GM10266 (cell line): Measurements from ENCODE around the gene NKIRAS1.

Experiments
- DNase-seq: peaks from one replicate; pipeline ENCODE4 v3.0.0; 2012; ENCODE audit errors: extremely low spot score
- TF ChIP-seq, protein P1 (sequence below): IDR thresholded peaks from 2 replicates; pipeline ENCODE4 v1.5.1; 2012; ENCODE audit warnings: mild to moderate bottlenecking, low read depth; ENCODE audit not compliant: control insufficient read depth, insufficient read depth; ENCODE audit errors: missing control alignments

Gene NKIRAS1

GRCh38 chr3:23904545-23904944, 12.2 kb downstream of the NKIRAS1 start:
- TF ChIP-seq, protein P1, sequence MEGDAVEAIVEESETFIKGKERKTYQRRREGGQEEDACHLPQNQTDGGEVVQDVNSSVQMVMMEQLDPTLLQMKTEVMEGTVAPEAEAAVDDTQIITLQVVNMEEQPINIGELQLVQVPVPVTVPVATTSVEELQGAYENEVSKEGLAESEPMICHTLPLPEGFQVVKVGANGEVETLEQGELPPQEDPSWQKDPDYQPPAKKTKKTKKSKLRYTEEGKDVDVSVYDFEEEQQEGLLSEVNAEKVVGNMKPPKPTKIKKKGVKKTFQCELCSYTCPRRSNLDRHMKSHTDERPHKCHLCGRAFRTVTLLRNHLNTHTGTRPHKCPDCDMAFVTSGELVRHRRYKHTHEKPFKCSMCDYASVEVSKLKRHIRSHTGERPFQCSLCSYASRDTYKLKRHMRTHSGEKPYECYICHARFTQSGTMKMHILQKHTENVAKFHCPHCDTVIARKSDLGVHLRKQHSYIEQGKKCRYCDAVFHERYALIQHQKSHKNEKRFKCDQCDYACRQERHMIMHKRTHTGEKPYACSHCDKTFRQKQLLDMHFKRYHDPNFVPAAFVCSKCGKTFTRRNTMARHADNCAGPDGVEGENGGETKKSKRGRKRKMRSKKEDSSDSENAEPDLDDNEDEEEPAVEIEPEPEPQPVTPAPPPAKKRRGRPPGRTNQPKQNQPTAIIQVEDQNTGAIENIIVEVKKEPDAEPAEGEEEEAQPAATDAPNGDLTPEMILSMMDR = no peak
- DNase-seq = no peak

DNA sequence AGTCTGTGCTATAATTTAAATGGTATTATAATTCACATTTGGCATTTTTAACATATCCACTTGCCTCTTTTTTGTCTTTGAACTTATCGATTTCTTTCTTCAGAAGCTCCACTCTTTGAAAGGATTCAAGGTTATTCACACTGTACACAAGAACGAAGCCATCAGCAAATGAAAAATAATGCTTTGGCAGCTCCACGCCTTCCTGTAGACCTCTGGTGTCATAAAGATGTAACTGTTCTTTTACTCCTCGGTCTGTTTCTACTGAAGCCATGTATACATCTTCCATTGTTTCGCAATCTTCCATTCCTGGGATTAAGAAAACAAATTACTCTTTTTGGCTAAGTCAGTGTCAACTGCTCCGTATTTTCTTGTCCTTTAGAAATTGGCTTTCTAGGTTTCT, 16.0 kb downstream of the NKIRAS1 start:
- TF ChIP-seq, protein P1 = no peak
- DNase-seq = no peak

GRCh38 chr3:23895181-23895580, 21.6 kb downstream of the NKIRAS1 start:
- TF ChIP-seq, protein P1 = no peak
- DNase-seq = no peak

- DNase-seq = no peak
- TF ChIP-seq, protein P1 = no peak
Observed at GRCh38 chr3:23894254-23895061, 22.3 kb downstream of the NKIRAS1 start.

DNA sequence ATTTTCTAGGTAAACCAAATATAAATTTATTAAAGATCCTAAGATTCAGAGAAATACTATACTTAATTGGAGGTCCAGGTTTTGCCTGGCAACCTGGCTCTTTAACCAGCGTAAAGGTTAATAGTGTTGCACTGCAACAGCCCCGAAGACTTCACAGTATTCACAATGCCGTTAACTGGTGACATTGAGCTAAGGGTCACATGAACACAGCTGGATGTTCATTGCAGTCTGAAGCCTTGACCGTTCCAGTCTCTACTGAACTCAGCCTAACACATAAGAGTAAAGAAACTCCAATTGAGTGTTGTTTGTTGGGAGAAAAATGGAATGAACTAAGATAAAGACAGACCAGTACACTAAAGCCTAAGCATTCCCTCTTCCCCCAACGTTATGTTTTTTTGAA, 26.8 kb downstream of the NKIRAS1 start:
- DNase-seq = no peak
- TF ChIP-seq, protein P1 = no peak

- no peak for DNase-seq
- TF ChIP-seq, protein P1 = no peak
Observed at GRCh38 chr3:23889386-23889785, 27.4 kb downstream of the NKIRAS1 start.

GRCh38 chr3:23888617-23889228, 28.1 kb downstream of the NKIRAS1 start:
- no peak for DNase-seq
- TF ChIP-seq, protein P1 = peak; percentile 68
